ENCODE data around the gene COLQ. TPM values are rescaled to one million over a fixed set of nuclear protein-coding genes. Genes with fewer than 3 reads are reported as not detected.
A peak's percentile ranks its signal among the peaks of the same experiment; 100 is the strongest.
"Not testable (repeated sequence)": the region's sequence is repeated elsewhere in the genome, so short reads cannot be mapped to it uniquely, and the experiment has no call there.

The COLQ gene
- total and polyA plus RNA-seq, 9 donors, result 15.9 to 42.8 (median 32.8) TPM

GRCh38 chr3:15541371-15541770 lies 19.9 kb upstream of the COLQ start:
- Histone ChIP-seq H3K36me3 (ENCODE audit: control insufficient read depth, insufficient read depth, low read length) (no peaks in the 10 kb centered on the region), H3K4me1 (ENCODE audit: control insufficient read depth, insufficient read depth, low read length) (no peaks in the 10 kb centered on the region), H3K27ac (ENCODE audit: low read length) (no peak overlapping the region), H3K27me3 (ENCODE audit: control insufficient read depth, insufficient read depth, low read length) (no peaks in the 10 kb centered on the region), H3K4me3 (ENCODE audit: low read length) (no peak overlapping the region), H3K9me3 (replicated peaks; ENCODE audit: control insufficient read depth, low read depth, low read length) (no peaks in the 10 kb centered on the region)
- no peak for DNase-seq
- WGBS (ENCODE audit: insufficient coverage), result 100% methylated on average over 1 of the region's 4 CpGs

GRCh38 chr3:15539066-15539465 lies 17.6 kb upstream of the COLQ start:
- no CpG with 5 or more reads among the region's 1 CpG for WGBS (ENCODE audit: insufficient coverage)
- no peak overlapping the region for H3K27ac ChIP-seq (ENCODE audit: low read length)
- H3K4me1 ChIP-seq (ENCODE audit: control insufficient read depth, insufficient read depth, low read length), result no peaks in the 10 kb centered on the region
- no peak for DNase-seq
- H3K36me3 ChIP-seq (ENCODE audit: control insufficient read depth, insufficient read depth, low read length), result no peaks in the 10 kb centered on the region
- no peak overlapping the region for H3K4me3 ChIP-seq (ENCODE audit: low read length)
- no peaks in the 10 kb centered on the region for H3K9me3 ChIP-seq (replicated peaks; ENCODE audit: control insufficient read depth, low read depth, low read length)
- no peaks in the 10 kb centered on the region for H3K27me3 ChIP-seq (ENCODE audit: control insufficient read depth, insufficient read depth, low read length)

GRCh38 chr3:15538345-15538744 lies 16.8 kb upstream of the COLQ start:
- no peaks in the 10 kb centered on the region for H3K27me3 ChIP-seq (ENCODE audit: control insufficient read depth, insufficient read depth, low read length)
- no peaks in the 10 kb centered on the region for H3K36me3 ChIP-seq (ENCODE audit: control insufficient read depth, insufficient read depth, low read length)
- no peaks in the 10 kb centered on the region for H3K9me3 ChIP-seq (replicated peaks; ENCODE audit: control insufficient read depth, low read depth, low read length)
- no peak overlapping the region for H3K4me3 ChIP-seq (ENCODE audit: low read length)
- no CpG with 5 or more reads among the region's 2 CpGs for WGBS (ENCODE audit: insufficient coverage)
- no peak overlapping the region for H3K27ac ChIP-seq (ENCODE audit: low read length)
- H3K4me1 ChIP-seq (ENCODE audit: control insufficient read depth, insufficient read depth, low read length), result peaks cover 4% of the 10 kb centered on the region
- no peak for DNase-seq

- WGBS (ENCODE audit: insufficient coverage), result no CpG with 5 or more reads among the region's 2 CpGs
- no peak for DNase-seq
- Histone ChIP-seq H3K4me1 (ENCODE audit: control insufficient read depth, insufficient read depth, low read length) (peaks cover 6% of the 10 kb centered on the region), H3K36me3 (ENCODE audit: control insufficient read depth, insufficient read depth, low read length) (no peaks in the 10 kb centered on the region), H3K27ac (ENCODE audit: low read length) (no peak overlapping the region), H3K4me3 (ENCODE audit: low read length) (no peak overlapping the region), H3K27me3 (ENCODE audit: control insufficient read depth, insufficient read depth, low read length) (no peaks in the 10 kb centered on the region), H3K9me3 (replicated peaks; ENCODE audit: control insufficient read depth, low read depth, low read length) (no peaks in the 10 kb centered on the region)
Observed at GRCh38 chr3:15536856-15537255, 15.3 kb upstream of the COLQ start.

- no CpG with 5 or more reads among the region's 1 CpG for WGBS (ENCODE audit: insufficient coverage)
- no peaks in the 10 kb centered on the region for H3K36me3 ChIP-seq (ENCODE audit: control insufficient read depth, insufficient read depth, low read length)
- no peak for DNase-seq
Observed at GRCh38 chr3:15535732-15536131, 14.2 kb upstream of the COLQ start.

GRCh38 chr3:15532614-15533013 lies 11.1 kb upstream of the COLQ start:
- H3K27ac ChIP-seq (ENCODE audit: low read length); H3K9me3 ChIP-seq (replicated peaks; ENCODE audit: control insufficient read depth, low read depth, low read length); H3K27me3 ChIP-seq (ENCODE audit: control insufficient read depth, insufficient read depth, low read length); DNase-seq; H3K36me3 ChIP-seq (ENCODE audit: control insufficient read depth, insufficient read depth, low read length); H3K4me1 ChIP-seq (ENCODE audit: control insufficient read depth, insufficient read depth, low read length); H3K4me3 ChIP-seq (ENCODE audit: low read length): not testable (repeated sequence)
- no CpG with 5 or more reads among the region's 2 CpGs for WGBS (ENCODE audit: insufficient coverage)

More at GRCh38 chr3:15535732-15536131, 14.2 kb upstream of the COLQ start:
- Histone ChIP-seq H3K9me3 (replicated peaks; ENCODE audit: control insufficient read depth, low read depth, low read length) (no peaks in the 10 kb centered on the region), H3K27ac (ENCODE audit: low read length) (no peak overlapping the region), H3K4me1 (ENCODE audit: control insufficient read depth, insufficient read depth, low read length) (peaks cover 10% of the 10 kb centered on the region), H3K27me3 (ENCODE audit: control insufficient read depth, insufficient read depth, low read length) (no peaks in the 10 kb centered on the region), H3K4me3 (ENCODE audit: low read length) (no peak overlapping the region)

GRCh38 chr3:15531346-15531745 lies 9.8 kb upstream of the COLQ start:
- H3K4me1 ChIP-seq (ENCODE audit: control insufficient read depth, insufficient read depth, low read length), result peaks cover 16% of the 10 kb centered on the region
- DNase-seq, result no peak
- H3K27ac ChIP-seq (ENCODE audit: low read length), result no peak overlapping the region
- H3K4me3 ChIP-seq (ENCODE audit: low read length), result no peak overlapping the region
- no peaks in the 10 kb centered on the region for H3K36me3 ChIP-seq (ENCODE audit: control insufficient read depth, insufficient read depth, low read length)
- H3K27me3 ChIP-seq (ENCODE audit: control insufficient read depth, insufficient read depth, low read length), result no peaks in the 10 kb centered on the region
- no peaks in the 10 kb centered on the region for H3K9me3 ChIP-seq (replicated peaks; ENCODE audit: control insufficient read depth, low read depth, low read length)
- no CpG with 5 or more reads among the region's 1 CpG for WGBS (ENCODE audit: insufficient coverage)

GRCh38 chr3:15528854-15529537 lies 7.5 kb upstream of the COLQ start:
- H3K4me3 ChIP-seq (ENCODE audit: low read length), result no peak overlapping the region
- H3K27me3 ChIP-seq (ENCODE audit: control insufficient read depth, insufficient read depth, low read length), result no peaks in the 10 kb centered on the region
- H3K27ac ChIP-seq (ENCODE audit: low read length), result no peak overlapping the region
- peaks cover 17% of the 10 kb centered on the region for H3K4me1 ChIP-seq (ENCODE audit: control insufficient read depth, insufficient read depth, low read length)
- no peak for DNase-seq
- WGBS (ENCODE audit: insufficient coverage), result 92% methylated on average over 2 of the region's 4 CpGs
- no peaks in the 10 kb centered on the region for H3K9me3 ChIP-seq (replicated peaks; ENCODE audit: control insufficient read depth, low read depth, low read length)
- no peaks in the 10 kb centered on the region for H3K36me3 ChIP-seq (ENCODE audit: control insufficient read depth, insufficient read depth, low read length)

- Histone ChIP-seq H3K9me3 (replicated peaks; ENCODE audit: control insufficient read depth, low read depth, low read length) (no peaks in the 10 kb centered on the region), H3K27me3 (ENCODE audit: control insufficient read depth, insufficient read depth, low read length) (no peaks in the 10 kb centered on the region), H3K4me3 (ENCODE audit: low read length) (no peak overlapping the region), H3K36me3 (ENCODE audit: control insufficient read depth, insufficient read depth, low read length) (no peaks in the 10 kb centered on the region), H3K27ac (ENCODE audit: low read length) (no peak overlapping the region), H3K4me1 (ENCODE audit: control insufficient read depth, insufficient read depth, low read length) (peaks cover 28% of the 10 kb centered on the region)
- peak; percentile 64 for DNase-seq
- 70% methylated on average over 2 of the region's 4 CpGs for WGBS (ENCODE audit: insufficient coverage)
Observed at GRCh38 chr3:15527031-15527459, 5.5 kb upstream of the COLQ start.

GRCh38 chr3:15525790-15526189 lies 4.3 kb upstream of the COLQ start:
- H3K4me1 ChIP-seq (ENCODE audit: control insufficient read depth, insufficient read depth, low read length), result peaks cover 31% of the 10 kb centered on the region
- H3K36me3 ChIP-seq (ENCODE audit: control insufficient read depth, insufficient read depth, low read length), result no peaks in the 10 kb centered on the region
- no peaks in the 10 kb centered on the region for H3K9me3 ChIP-seq (replicated peaks; ENCODE audit: control insufficient read depth, low read depth, low read length)
- no peak overlapping the region for H3K27ac ChIP-seq (ENCODE audit: low read length)
- H3K4me3 ChIP-seq (ENCODE audit: low read length), result no peak overlapping the region
- no CpG with 5 or more reads among the region's 1 CpG for WGBS (ENCODE audit: insufficient coverage)
- DNase-seq, result no peak
- no peaks in the 10 kb centered on the region for H3K27me3 ChIP-seq (ENCODE audit: control insufficient read depth, insufficient read depth, low read length)

Measured in muscle of leg (tissue), 11 donors.